Calu3 (cell line): ENCODE data around the gene DAPK2. TPM values are rescaled to one million over a fixed set of nuclear protein-coding genes. Genes with fewer than 3 reads are reported as not detected.
A peak's percentile ranks its signal among the peaks of the same experiment; 100 is the strongest.

Source experiments
- BruUV-seq: library from RNA; stranded (reverse); fragments of 400-500 nt; replicated peaks from 2 replicates; lab custom pipeline; 2021; lab: Mats Ljungman, UMichigan
- CTCF ChIA-PET: fragments of 300-600 bp; sonication (Branson Sonifier 250); formaldehyde crosslinking; loops from one replicate; lab custom pipeline; 2022; ENCODE audit warnings: antibody characterized with exemption; lab: Charles Lee
- DNase-seq: peaks from one replicate; pipeline ENCODE4 v3.0.0; 2022
- H3K27ac Mint-ChIP-seq: one replicate; pipeline ENCODE4 v1.8.0; 2022; ENCODE audit warnings: mixed read lengths; ENCODE audit not compliant: unreplicated experiment
- H3K27me3 Mint-ChIP-seq: one replicate; pipeline ENCODE4 v1.8.0; 2022; ENCODE audit warnings: mixed read lengths; ENCODE audit not compliant: unreplicated experiment
- H3K36me3 Mint-ChIP-seq: one replicate; pipeline ENCODE4 v1.8.0; 2022; ENCODE audit warnings: mild to moderate bottlenecking, moderate library complexity, mixed read lengths; ENCODE audit not compliant: insufficient read depth, unreplicated experiment
- H3K4me1 Mint-ChIP-seq: one replicate; pipeline ENCODE4 v1.8.0; 2022; ENCODE audit warnings: mild to moderate bottlenecking, low read depth, mixed read lengths; ENCODE audit not compliant: unreplicated experiment
- H3K4me3 Mint-ChIP-seq: one replicate; pipeline ENCODE4 v1.8.0; 2022; ENCODE audit warnings: mild to moderate bottlenecking, low read depth, moderate library complexity, mixed read lengths; ENCODE audit not compliant: unreplicated experiment
- H3K9me3 Mint-ChIP-seq: one replicate; pipeline ENCODE4 v1.8.0; 2022; ENCODE audit warnings: low read depth, mixed read lengths; ENCODE audit not compliant: unreplicated experiment
- CTCF ChIP-seq: fragments of 200-600 bp; IDR thresholded peaks from one replicate; pipeline ENCODE4 v1.8.0; 2022; ENCODE audit warnings: antibody characterized with exemption; ENCODE audit not compliant: unreplicated experiment
- intact Hi-C: fragments of 100-400 bp; cut with micrococcal nuclease; formaldehyde crosslinking; loops from one replicate; pipeline ENCODE4 v1.10.0; 2022; ENCODE audit not compliant: unreplicated experiment
- total RNA-seq: library from RNA; stranded (reverse); gene quantifications from 2 replicates; pipeline ENCODE4 v1.2.3, GENCODE V29; 2022

Gene DAPK2
- total RNA-seq, 1 experiment from 2014 or later: 1.1 TPM

DNA sequence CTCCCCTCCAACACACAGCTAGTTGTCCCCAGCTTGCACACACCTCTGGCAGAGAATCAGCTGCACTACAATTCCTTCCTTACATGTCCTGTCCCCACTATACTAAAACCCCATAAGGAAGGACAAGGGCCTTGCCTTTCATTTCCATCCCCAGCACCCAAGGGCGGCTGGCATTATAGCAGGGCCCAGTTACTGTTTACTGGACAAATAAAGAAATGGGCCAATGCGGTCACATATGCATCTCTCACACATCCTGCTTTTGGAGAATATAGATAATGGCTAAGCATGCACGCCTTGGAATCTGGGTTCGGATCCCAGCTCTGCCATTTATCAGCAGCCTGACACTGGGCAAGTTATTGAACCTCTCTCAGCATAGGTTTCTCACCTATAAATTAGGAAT lies 99.1 kb downstream of the DAPK2 start:
- DNase-seq: no peak
- no peak for TF ChIP-seq CTCF
- H3K36me3 Mint-ChIP-seq: peaks cover 3% of the 10 kb centered on the region
- peaks cover 19% of the 10 kb centered on the region for H3K27me3 Mint-ChIP-seq
- H3K9me3 Mint-ChIP-seq: no peaks in the 10 kb centered on the region
- no peak overlapping the region for H3K4me3 Mint-ChIP-seq
- BruUV-seq: no TSS peak
- CTCF ChIA-PET: interaction anchor here (1.0 kb wide), 1 partner anchor 99 kb away, joined by 5 read pairs; the partner anchor contains the start of gene DAPK2
- peaks cover 16% of the 10 kb centered on the region for H3K4me1 Mint-ChIP-seq
- H3K27ac Mint-ChIP-seq: no peak overlapping the region
- intact Hi-C loops: no loop called here

GRCh38 chr15:63946524-63947065 lies 99.7 kb downstream of the DAPK2 start:
- Mint-ChIP-seq H3K27me3 (peaks cover 13% of the 10 kb centered on the region), H3K4me3 (no peak overlapping the region), H3K4me1 (peaks cover 16% of the 10 kb centered on the region), H3K27ac (no peak overlapping the region), H3K36me3 (peaks cover 3% of the 10 kb centered on the region), H3K9me3 (no peaks in the 10 kb centered on the region)
- BruUV-seq: no TSS peak
- DNase-seq: no peak
- no peak for TF ChIP-seq CTCF
- CTCF ChIA-PET: interaction anchor here (0.6 to 3.3 kb wide), 4 partner anchors 22 to 120 kb away, joined by 3 to 39 read pairs (median 6); partner anchors contain the start of gene DAPK2
- intact Hi-C loops: no loop called here

GRCh38 chr15:63945838-63946298 lies 100.4 kb downstream of the DAPK2 start:
- intact Hi-C loops: loop anchor here (1.0 to 2.0 kb wide), 2 partner anchors 100 to 121 kb away; partner anchors contain the start of gene DAPK2
- peaks cover 12% of the 10 kb centered on the region for H3K27me3 Mint-ChIP-seq
- BruUV-seq: no TSS peak
- CTCF ChIA-PET: interaction anchor here (0.6 to 3.3 kb wide), 12 partner anchors 12 to 194 kb away, joined by 3 to 39 read pairs (median 4); partner anchors contain the start of genes CIAO2A and DAPK2
- H3K9me3 Mint-ChIP-seq: no peaks in the 10 kb centered on the region
- no peak overlapping the region for H3K4me3 Mint-ChIP-seq
- peaks cover 16% of the 10 kb centered on the region for H3K4me1 Mint-ChIP-seq
- TF ChIP-seq CTCF: no peak
- DNase-seq: peak; percentile 38
- peaks cover 3% of the 10 kb centered on the region for H3K36me3 Mint-ChIP-seq
- no peak overlapping the region for H3K27ac Mint-ChIP-seq

DNA sequence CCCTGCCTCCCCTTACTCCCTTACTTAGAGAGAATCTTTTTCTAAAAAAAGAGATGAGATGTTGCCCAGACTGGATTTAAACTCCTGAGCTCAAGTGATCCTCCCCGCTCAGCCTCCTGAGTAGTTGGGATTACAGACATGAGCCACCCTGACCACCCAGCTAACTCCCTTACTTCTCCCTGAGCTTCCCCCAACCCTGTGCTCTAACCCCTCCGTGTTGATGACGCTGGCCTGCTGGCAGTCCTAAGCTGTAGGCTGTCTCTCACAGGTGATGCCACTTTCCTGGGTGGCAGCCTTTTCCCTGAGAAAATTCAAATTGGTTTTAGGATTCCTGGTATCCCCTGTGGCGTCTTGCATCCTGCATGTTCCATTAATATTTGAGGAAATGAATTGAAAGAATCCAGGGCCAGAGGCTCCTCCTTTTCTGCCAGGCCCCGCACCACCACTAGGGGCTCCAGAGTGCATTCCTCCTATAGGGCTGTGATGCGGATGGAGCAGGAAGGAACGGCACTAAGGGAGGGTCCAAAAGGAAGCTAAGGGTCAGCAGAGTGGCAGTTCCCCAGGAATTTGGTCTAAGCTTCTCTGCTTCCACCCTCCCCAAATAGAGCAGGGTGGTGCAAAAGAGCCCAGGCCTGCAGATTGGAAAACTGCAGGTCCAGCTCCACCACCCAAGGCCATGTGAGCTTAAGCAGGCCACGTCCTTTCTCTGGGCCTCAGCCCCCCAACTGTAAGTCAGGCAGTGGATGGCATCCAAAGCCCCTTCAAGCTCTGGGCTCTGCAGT lies 101.1 kb downstream of the DAPK2 start:
- peaks cover 16% of the 10 kb centered on the region for H3K4me1 Mint-ChIP-seq
- peak; percentile 94 for TF ChIP-seq CTCF
- no peaks in the 10 kb centered on the region for H3K9me3 Mint-ChIP-seq
- CTCF ChIA-PET: interaction anchor here (0.6 to 3.3 kb wide), 12 partner anchors 12 to 335 kb away, joined by 3 to 39 read pairs (median 4); partner anchors contain the start of genes CIAO2A and DAPK2
- DNase-seq: peak; percentile 86
- BruUV-seq: no TSS peak
- peaks cover 12% of the 10 kb centered on the region for H3K27me3 Mint-ChIP-seq
- no peak overlapping the region for H3K4me3 Mint-ChIP-seq
- peaks cover 3% of the 10 kb centered on the region for H3K36me3 Mint-ChIP-seq
- H3K27ac Mint-ChIP-seq: peak overlapping the region; percentile 53
- intact Hi-C loops: loop anchor here (1.0 to 2.0 kb wide), 2 partner anchors 101 to 122 kb away; partner anchors contain the start of gene DAPK2
